HG03108 (cell line): Measurements from ENCODE around the gene ZBTB42.
A peak's percentile ranks its signal among the peaks of the same experiment; 100 is the strongest.

Experiments used
- ATAC-seq: cut with Tn5 transposase; IDR thresholded peaks from one replicate; pipeline ENCODE4 v1.9.1; 2021; ENCODE audit warnings: moderate library complexity; ENCODE audit not compliant: unreplicated experiment

Gene ZBTB42

GRCh38 chr14:104794631-104794992, 6.3 kb upstream of the ZBTB42 start:
- ATAC-seq, result no peak

- ATAC-seq, result no peak
Observed at GRCh38 chr14:104794993-104795780, 5.7 kb upstream of the ZBTB42 start, which contains the start of gene AKT1. Gene AKT1 (minus strand): TSS chr14:104795748. CDS start chr14:104792643, 3,105 bp downstream.

GRCh38 chr14:104795781-104796686, 4.9 kb upstream of the ZBTB42 start:
- no peak for ATAC-seq

- ATAC-seq, result no peak
Observed at GRCh38 chr14:104796687-104797081, 4.2 kb upstream of the ZBTB42 start.

- no peak for ATAC-seq
Observed at GRCh38 chr14:104797115-104798044, 3.5 kb upstream of the ZBTB42 start.

- ATAC-seq, result no peak
Observed at GRCh38 chr14:104798300-104799243, 2.3 kb upstream of the ZBTB42 start.

- ATAC-seq, result no peak
Observed at GRCh38 chr14:104799244-104800014, 1.5 kb upstream of the ZBTB42 start.

- ATAC-seq, result peak; percentile 42
Observed at GRCh38 chr14:104800015-104800770, 708 bp upstream of the ZBTB42 start.

GRCh38 chr14:104801520-104802393, 856 bp downstream of the ZBTB42 start:
- no peak for ATAC-seq

GRCh38 chr14:104802394-104803184, 1.7 kb downstream of the ZBTB42 start:
- no peak for ATAC-seq

- ATAC-seq, result no peak
Observed at GRCh38 chr14:104803280-104803911, 2.5 kb downstream of the ZBTB42 start.

- ATAC-seq, result no peak
Observed at GRCh38 chr14:104803912-104804410, 3.1 kb downstream of the ZBTB42 start.

GRCh38 chr14:104804481-104805325, 3.8 kb downstream of the ZBTB42 start:
- ATAC-seq, result no peak

GRCh38 chr14:104805326-104805678, 4.4 kb downstream of the ZBTB42 start:
- ATAC-seq, result no peak
